ENCODE results near the gene FILIP1L.

GRCh38 chr3:100046986-100047385 is 67.3 kb downstream of the FILIP1L start:
- TF ChIP-seq KDM5A (IDR thresholded peaks at IDR 0.05; ENCODE audit: low read length), result no peak
- TF ChIP-seq CTCF (IDR thresholded peaks at IDR 0.05; ENCODE audit: control extremely low read depth in 1 of 3, insufficient read depth in 1 of 3, low read depth in 1 of 3, low read length in 3 of 3), result no peak
- no peak for TF ChIP-seq CHD2 (IDR thresholded peaks at IDR 0.05; ENCODE audit: low read length)

Data from H1 (cell line).